ENCODE measurements around the gene GSG1L.

GSG1L gene

GRCh38 chr16:27838536-27839175, 224.9 kb downstream of the GSG1L start:
- no peak for TF ChIP-seq CTCF (IDR thresholded peaks at IDR 0.05; ENCODE audit: insufficient read depth, low read length)
- TF ChIP-seq, protein P1, sequence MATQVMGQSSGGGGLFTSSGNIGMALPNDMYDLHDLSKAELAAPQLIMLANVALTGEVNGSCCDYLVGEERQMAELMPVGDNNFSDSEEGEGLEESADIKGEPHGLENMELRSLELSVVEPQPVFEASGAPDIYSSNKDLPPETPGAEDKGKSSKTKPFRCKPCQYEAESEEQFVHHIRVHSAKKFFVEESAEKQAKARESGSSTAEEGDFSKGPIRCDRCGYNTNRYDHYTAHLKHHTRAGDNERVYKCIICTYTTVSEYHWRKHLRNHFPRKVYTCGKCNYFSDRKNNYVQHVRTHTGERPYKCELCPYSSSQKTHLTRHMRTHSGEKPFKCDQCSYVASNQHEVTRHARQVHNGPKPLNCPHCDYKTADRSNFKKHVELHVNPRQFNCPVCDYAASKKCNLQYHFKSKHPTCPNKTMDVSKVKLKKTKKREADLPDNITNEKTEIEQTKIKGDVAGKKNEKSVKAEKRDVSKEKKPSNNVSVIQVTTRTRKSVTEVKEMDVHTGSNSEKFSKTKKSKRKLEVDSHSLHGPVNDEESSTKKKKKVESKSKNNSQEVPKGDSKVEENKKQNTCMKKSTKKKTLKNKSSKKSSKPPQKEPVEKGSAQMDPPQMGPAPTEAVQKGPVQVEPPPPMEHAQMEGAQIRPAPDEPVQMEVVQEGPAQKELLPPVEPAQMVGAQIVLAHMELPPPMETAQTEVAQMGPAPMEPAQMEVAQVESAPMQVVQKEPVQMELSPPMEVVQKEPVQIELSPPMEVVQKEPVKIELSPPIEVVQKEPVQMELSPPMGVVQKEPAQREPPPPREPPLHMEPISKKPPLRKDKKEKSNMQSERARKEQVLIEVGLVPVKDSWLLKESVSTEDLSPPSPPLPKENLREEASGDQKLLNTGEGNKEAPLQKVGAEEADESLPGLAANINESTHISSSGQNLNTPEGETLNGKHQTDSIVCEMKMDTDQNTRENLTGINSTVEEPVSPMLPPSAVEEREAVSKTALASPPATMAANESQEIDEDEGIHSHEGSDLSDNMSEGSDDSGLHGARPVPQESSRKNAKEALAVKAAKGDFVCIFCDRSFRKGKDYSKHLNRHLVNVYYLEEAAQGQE (IDR thresholded peaks at IDR 0.05; ENCODE audit: insufficient replicate concordance, low read depth) = no peak
- TF ChIP-seq POLR2AphosphoS5 (IDR thresholded peaks at IDR 0.05; ENCODE audit: low read depth) = no peak
- TF ChIP-seq SPI1 (IDR thresholded peaks at IDR 0.05; ENCODE audit: borderline replicate concordance, low read depth) = no peak
- TF ChIP-seq GABPA (IDR thresholded peaks at IDR 0.05; ENCODE audit: low read depth) = no peak
- Histone ChIP-seq H3K4me3 (replicated peaks; ENCODE audit: insufficient read depth, low read length) (no peak overlapping the region), H3K27ac (replicated peaks) (no peak overlapping the region), H3K27me3 (ENCODE audit: insufficient read depth, poor library complexity, severe bottlenecking) (no peaks in the 10 kb centered on the region)
- DNase-seq (ENCODE audit: low read depth in 1 of 2, low spot score in 1 of 2) = no peak

GRCh38 chr16:27829975-27830374, 233.5 kb downstream of the GSG1L start:
- Histone ChIP-seq H3K27me3 (ENCODE audit: insufficient read depth, poor library complexity, severe bottlenecking) (no peaks in the 10 kb centered on the region), H3K27ac (replicated peaks) (no peak overlapping the region), H3K4me3 (replicated peaks; ENCODE audit: insufficient read depth, low read length) (no peak overlapping the region)
- no peak for DNase-seq (ENCODE audit: low read depth in 1 of 2, low spot score in 1 of 2)
- TF ChIP-seq CTCF (IDR thresholded peaks at IDR 0.05; ENCODE audit: insufficient read depth, low read length) = no peak
- TF ChIP-seq, protein P1 (IDR thresholded peaks at IDR 0.05; ENCODE audit: insufficient replicate concordance, low read depth) = no peak
- no peak for TF ChIP-seq GABPA (IDR thresholded peaks at IDR 0.05; ENCODE audit: low read depth)
- no peak for TF ChIP-seq POLR2AphosphoS5 (IDR thresholded peaks at IDR 0.05; ENCODE audit: low read depth)
- no peak for TF ChIP-seq SPI1 (IDR thresholded peaks at IDR 0.05; ENCODE audit: borderline replicate concordance, low read depth)

- TF ChIP-seq CTCF (IDR thresholded peaks at IDR 0.05; ENCODE audit: insufficient read depth, low read length) (no peak), SPI1 (IDR thresholded peaks at IDR 0.05; ENCODE audit: borderline replicate concordance, low read depth) (no peak), POLR2AphosphoS5 (IDR thresholded peaks at IDR 0.05; ENCODE audit: low read depth) (no peak), GABPA (IDR thresholded peaks at IDR 0.05; ENCODE audit: low read depth) (no peak)
- TF ChIP-seq, protein P1 (IDR thresholded peaks at IDR 0.05; ENCODE audit: insufficient replicate concordance, low read depth) = no peak
These were observed 234.8 kb downstream of the GSG1L start for GRCh38 chr16:27828671-27829070.

More at GRCh38 chr16:27828671-27829070, 234.8 kb downstream of the GSG1L start:
- H3K27ac ChIP-seq (replicated peaks) = no peak overlapping the region
- no peak for DNase-seq (ENCODE audit: low read depth in 1 of 2, low spot score in 1 of 2)
- H3K27me3 ChIP-seq (ENCODE audit: insufficient read depth, poor library complexity, severe bottlenecking) = no peaks in the 10 kb centered on the region
- H3K4me3 ChIP-seq (replicated peaks; ENCODE audit: insufficient read depth, low read length) = no peak overlapping the region

Data from HL-60 (cell line).